ENCODE results near the gene ALLC.

DNA sequence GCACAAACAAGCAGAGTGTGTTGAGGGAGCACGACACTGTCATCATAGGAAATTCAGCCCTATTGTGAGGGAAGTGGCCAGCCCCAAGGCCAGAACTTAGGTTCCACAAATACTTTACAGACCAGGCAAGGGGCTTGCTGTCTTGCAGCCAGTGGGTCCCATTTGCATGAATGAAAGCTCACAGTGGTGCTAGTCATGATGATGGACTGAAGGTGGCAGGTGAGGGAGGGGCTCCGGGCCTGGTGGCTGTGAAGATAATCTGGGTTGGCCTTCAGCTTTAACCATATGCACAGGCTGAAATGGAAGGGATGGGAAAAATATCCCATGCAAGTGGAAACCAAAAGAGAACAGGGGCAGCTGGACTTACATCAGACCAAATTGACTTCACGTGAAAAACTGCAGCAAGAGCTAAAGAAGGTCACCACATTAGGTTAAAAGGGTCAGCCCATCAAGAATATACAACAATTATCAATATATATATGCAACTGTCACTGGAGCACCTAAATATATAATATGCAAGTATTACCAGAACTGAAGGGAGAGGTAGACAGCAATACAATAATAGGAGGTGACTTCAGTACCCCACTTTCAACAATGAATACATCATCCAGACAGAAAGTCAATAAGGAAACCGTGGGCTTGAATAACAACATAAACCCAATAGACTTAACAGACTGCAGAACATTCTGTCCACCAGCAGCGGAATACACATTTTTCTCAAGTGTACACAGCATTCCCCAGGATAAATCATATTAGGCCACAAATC is 84.9 kb downstream of the ALLC start:
- TF ChIP-seq, protein P1, sequence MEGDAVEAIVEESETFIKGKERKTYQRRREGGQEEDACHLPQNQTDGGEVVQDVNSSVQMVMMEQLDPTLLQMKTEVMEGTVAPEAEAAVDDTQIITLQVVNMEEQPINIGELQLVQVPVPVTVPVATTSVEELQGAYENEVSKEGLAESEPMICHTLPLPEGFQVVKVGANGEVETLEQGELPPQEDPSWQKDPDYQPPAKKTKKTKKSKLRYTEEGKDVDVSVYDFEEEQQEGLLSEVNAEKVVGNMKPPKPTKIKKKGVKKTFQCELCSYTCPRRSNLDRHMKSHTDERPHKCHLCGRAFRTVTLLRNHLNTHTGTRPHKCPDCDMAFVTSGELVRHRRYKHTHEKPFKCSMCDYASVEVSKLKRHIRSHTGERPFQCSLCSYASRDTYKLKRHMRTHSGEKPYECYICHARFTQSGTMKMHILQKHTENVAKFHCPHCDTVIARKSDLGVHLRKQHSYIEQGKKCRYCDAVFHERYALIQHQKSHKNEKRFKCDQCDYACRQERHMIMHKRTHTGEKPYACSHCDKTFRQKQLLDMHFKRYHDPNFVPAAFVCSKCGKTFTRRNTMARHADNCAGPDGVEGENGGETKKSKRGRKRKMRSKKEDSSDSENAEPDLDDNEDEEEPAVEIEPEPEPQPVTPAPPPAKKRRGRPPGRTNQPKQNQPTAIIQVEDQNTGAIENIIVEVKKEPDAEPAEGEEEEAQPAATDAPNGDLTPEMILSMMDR (IDR thresholded peaks at IDR 0.05): no peak
- no peak for TF ChIP-seq POLR2A (IDR thresholded peaks at IDR 0.05)
